BE2C (cell line): ENCODE measurements around the gene MARVELD1.

ENCODE experiments used
- DNase-seq: peaks from one replicate; pipeline ENCODE4 v3.0.0-alpha.2; 2020
- H3K27me3 ChIP-seq: fragments of 250-450 bp; sonication (Bioruptor Pico); 2 replicates; pipeline ENCODE4 v1.5.1; 2020; ENCODE audit warnings: mild to moderate bottlenecking
- H3K36me3 ChIP-seq: fragments of 250-450 bp; sonication (Bioruptor Pico); 2 replicates; pipeline ENCODE4 v1.5.1; 2020; ENCODE audit warnings: mild to moderate bottlenecking
- H3K4me1 ChIP-seq: fragments of 250-450 bp; sonication (Bioruptor Pico); 2 replicates; pipeline ENCODE4 v1.5.1; 2020
- H3K4me3 ChIP-seq: 2 replicates; pipeline ENCODE4 v1.5.1; 2011; ENCODE audit warnings: low read depth, low read length
- H3K9me3 ChIP-seq: fragments of 250-450 bp; sonication (Bioruptor Pico); 2 replicates; pipeline ENCODE4 v1.5.1; 2020
- TF ChIP-seq, protein P1 (sequence below): IDR thresholded peaks from 2 replicates; pipeline ENCODE4 v1.5.1; 2012; ENCODE audit warnings: mild to moderate bottlenecking, low read depth, low read length

The MARVELD1 gene

DNA sequence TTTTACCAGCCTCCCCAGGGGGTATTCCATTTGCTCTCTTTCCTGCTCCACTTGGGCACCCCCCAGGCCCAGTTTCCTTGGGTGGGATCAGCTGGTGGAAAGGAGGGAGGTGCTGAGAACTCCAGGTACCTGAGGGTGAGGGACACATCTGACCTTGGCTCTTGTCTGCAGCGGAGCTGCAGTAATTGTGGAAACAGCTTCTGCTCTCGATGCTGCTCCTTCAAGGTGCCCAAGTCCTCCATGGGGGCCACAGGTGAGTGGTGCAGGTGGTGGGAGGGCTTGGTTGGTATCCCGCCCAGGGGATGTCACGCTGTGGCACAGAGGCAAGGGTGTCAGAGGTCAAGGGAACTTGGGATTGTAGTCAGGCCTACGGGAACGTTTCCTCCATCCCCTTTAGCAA, 43.9 kb downstream of the MARVELD1 start:
- no peaks in the 10 kb centered on the region for H3K9me3 ChIP-seq
- H3K4me1 ChIP-seq: no peaks in the 10 kb centered on the region
- no peak for DNase-seq
- no peaks in the 10 kb centered on the region for H3K27me3 ChIP-seq
- peaks cover 12% of the 10 kb centered on the region for H3K36me3 ChIP-seq
- H3K4me3 ChIP-seq: no peak overlapping the region
- TF ChIP-seq, protein P1, sequence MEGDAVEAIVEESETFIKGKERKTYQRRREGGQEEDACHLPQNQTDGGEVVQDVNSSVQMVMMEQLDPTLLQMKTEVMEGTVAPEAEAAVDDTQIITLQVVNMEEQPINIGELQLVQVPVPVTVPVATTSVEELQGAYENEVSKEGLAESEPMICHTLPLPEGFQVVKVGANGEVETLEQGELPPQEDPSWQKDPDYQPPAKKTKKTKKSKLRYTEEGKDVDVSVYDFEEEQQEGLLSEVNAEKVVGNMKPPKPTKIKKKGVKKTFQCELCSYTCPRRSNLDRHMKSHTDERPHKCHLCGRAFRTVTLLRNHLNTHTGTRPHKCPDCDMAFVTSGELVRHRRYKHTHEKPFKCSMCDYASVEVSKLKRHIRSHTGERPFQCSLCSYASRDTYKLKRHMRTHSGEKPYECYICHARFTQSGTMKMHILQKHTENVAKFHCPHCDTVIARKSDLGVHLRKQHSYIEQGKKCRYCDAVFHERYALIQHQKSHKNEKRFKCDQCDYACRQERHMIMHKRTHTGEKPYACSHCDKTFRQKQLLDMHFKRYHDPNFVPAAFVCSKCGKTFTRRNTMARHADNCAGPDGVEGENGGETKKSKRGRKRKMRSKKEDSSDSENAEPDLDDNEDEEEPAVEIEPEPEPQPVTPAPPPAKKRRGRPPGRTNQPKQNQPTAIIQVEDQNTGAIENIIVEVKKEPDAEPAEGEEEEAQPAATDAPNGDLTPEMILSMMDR: no peak

DNA sequence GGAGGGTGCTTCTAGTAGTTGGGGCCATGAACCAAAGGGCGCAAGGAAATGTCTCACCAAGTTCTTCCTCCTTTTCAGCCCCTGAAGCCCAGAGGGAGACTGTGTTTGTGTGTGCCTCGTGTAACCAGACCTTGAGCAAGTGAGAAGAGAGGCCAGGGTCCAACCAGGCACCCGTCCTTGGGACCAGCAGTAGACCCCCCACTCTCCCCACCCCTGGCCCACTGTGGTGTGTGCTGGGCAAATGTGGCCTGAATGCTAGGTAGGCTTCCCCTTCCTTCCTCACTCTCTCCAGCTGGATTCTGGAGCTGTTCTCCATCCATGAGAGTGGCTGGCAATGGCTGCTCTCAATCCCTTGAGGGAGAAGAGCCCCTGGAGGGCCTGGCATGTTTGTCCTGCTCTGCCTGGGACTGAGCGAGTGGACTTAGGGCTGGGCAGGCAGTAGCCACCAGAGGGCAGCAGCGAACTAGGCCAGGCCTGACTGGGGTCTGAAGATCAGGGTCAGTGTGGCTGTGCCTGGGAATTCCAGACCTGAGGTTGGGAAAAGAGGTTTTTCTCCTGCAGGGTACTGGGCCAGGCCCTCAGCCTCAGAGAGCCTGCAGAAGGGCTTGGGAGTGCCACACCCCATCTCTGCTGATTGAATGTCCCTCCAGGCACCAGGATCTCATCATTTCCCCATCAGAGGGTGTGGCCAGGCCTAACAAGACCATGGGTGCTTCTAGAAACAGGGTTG, 45.8 kb downstream of the MARVELD1 start:
- Histone ChIP-seq H3K4me1 (no peaks in the 10 kb centered on the region), H3K4me3 (no peak overlapping the region), H3K9me3 (no peaks in the 10 kb centered on the region), H3K27me3 (no peaks in the 10 kb centered on the region), H3K36me3 (peaks cover 6% of the 10 kb centered on the region)
- TF ChIP-seq, protein P1: peak; percentile 96
- DNase-seq: peak; percentile 86

DNA sequence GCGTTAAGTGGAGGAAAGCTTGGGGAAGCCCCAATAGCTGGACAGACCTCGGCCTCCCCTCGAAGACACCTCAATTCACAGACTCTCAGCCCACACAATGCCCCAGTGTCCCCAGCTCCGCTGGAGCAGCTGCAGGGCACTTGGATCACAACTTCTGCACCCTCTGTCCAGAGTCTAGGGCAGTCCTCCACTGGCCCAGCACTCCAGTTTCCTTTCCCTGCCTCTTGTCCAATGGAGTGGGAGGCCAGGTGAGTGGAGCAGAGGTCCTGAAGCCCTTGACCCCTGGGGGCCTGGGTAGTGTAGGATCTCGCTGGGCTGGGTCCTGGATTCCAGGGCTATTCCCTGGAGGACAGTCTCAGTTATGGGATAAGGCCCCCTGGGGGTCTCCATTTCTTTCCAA, 46.4 kb downstream of the MARVELD1 start:
- TF ChIP-seq, protein P1: no peak
- peaks cover under 1% of the 10 kb centered on the region for H3K36me3 ChIP-seq
- no peaks in the 10 kb centered on the region for H3K4me1 ChIP-seq
- H3K9me3 ChIP-seq: no peaks in the 10 kb centered on the region
- no peak overlapping the region for H3K4me3 ChIP-seq
- no peaks in the 10 kb centered on the region for H3K27me3 ChIP-seq
- DNase-seq: no peak

DNA sequence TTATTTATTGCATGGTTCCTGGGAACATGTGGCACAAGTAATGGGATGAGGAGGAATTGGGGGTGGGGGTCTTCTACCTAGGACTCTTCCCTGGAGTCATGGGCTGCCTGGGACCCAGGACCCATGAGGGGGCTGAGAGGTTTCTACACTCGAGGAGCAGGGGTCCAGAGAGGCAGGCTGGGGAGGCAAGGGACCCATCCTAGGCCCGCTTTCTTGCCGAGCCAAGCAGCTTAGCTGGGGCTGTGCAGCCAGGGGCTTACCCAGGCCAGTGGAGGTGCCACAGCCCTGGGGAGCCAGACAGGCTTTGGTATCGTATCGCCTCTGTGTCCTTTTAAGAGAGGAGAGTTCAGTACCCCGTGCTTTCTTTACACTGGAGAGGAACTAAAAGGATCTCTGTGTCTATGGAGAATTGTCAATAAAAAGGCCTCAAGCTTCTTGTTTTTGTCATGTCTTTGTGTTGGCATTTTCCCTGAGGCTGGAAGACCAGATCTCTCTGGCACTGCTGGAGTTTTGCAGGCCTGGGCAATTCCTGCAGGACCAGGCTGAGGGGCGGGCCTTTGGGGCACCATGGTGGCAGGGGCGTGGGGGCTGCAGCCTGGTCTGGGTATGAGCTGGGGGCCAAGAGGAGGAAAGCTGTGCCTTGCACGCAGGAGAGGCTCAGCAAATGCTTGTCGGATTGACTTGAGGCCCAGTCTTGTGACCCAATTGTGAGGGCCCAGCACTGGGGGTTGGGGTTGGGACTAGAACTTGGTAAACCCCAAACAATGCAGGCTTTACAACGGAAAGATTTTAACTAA, 47.1 kb downstream of the MARVELD1 start:
- H3K27me3 ChIP-seq: no peaks in the 10 kb centered on the region

DNA sequence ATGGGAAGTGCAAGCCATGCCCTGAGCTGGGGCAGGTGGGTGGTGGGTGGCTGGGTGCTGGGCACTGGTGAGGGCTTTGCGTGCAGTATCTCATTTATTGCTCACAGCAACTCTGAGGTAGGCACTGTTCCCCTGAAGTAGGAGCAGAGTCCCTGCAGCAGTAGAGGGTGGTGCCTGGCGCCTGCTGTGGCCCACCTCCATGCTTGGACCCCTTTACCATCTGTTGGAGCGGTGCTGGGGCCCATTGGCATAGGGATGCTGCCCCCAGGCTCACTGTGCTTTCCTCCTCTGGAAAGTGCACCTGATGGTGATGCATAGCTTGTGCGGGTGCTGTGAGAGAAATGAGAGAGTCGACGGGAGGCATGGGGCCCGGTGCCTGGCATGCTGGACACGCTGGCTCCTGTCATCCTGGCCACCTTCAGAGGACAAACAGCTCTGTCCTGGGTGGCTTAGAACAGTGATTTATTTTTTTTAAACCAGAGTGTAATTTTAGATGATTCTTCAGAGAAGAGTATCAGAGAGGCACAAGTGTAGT, 47.9 kb downstream of the MARVELD1 start:
- Histone ChIP-seq H3K9me3 (no peaks in the 10 kb centered on the region), H3K36me3 (no peaks in the 10 kb centered on the region; the same call in 1 of the 2 replicates), H3K27me3 (no peaks in the 10 kb centered on the region), H3K4me1 (no peaks in the 10 kb centered on the region), H3K4me3 (no peak overlapping the region)
- DNase-seq: no peak
- TF ChIP-seq, protein P1: no peak

More for the DNA sequence above, 47.1 kb downstream of the MARVELD1 start:
- TF ChIP-seq, protein P1: no peak
- no peaks in the 10 kb centered on the region for H3K4me1 ChIP-seq
- no peaks in the 10 kb centered on the region; the same call in 1 of the 2 replicates for H3K36me3 ChIP-seq
- H3K4me3 ChIP-seq: no peak overlapping the region
- no peak for DNase-seq
- no peaks in the 10 kb centered on the region for H3K9me3 ChIP-seq
